PC-3 (cell line): ENCODE results near the gene CNTLN.

ENCODE experiments used
- EZH2 ChIP-seq: fragments of 300-600 bp; sonication (generic); IDR thresholded peaks from one replicate; pipeline ENCODE4 v1.6.1; 2017; ENCODE audit warnings: antibody characterized with exemption, mild to moderate bottlenecking, low read length; ENCODE audit not compliant: unreplicated experiment
- EZH2phosphoT487 ChIP-seq: fragments of 300-600 bp; sonication (generic); IDR thresholded peaks from 2 replicates; pipeline ENCODE4 v1.6.1; 2018; ENCODE audit warnings: mild to moderate bottlenecking, antibody characterized with exemption, low read length, borderline replicate concordance
- TF ChIP-seq, protein P1 (sequence below): fragments of 300-600 bp; sonication (generic); conservative IDR thresholded peaks from 2 replicates; pipeline ENCODE4 v1.5.1; 2017; ENCODE audit warnings: antibody characterized with exemption, low read depth, mild to moderate bottlenecking, low read length

- TF ChIP-seq, protein P1, sequence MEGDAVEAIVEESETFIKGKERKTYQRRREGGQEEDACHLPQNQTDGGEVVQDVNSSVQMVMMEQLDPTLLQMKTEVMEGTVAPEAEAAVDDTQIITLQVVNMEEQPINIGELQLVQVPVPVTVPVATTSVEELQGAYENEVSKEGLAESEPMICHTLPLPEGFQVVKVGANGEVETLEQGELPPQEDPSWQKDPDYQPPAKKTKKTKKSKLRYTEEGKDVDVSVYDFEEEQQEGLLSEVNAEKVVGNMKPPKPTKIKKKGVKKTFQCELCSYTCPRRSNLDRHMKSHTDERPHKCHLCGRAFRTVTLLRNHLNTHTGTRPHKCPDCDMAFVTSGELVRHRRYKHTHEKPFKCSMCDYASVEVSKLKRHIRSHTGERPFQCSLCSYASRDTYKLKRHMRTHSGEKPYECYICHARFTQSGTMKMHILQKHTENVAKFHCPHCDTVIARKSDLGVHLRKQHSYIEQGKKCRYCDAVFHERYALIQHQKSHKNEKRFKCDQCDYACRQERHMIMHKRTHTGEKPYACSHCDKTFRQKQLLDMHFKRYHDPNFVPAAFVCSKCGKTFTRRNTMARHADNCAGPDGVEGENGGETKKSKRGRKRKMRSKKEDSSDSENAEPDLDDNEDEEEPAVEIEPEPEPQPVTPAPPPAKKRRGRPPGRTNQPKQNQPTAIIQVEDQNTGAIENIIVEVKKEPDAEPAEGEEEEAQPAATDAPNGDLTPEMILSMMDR: no peak
- no peak for TF ChIP-seq EZH2
- no peak for TF ChIP-seq EZH2phosphoT487
Measured at GRCh38 chr9:17319864-17320263, 185.0 kb downstream of the CNTLN start.
